Measurements from ENCODE around the gene ZNF57.

ZNF57 gene

DNA sequence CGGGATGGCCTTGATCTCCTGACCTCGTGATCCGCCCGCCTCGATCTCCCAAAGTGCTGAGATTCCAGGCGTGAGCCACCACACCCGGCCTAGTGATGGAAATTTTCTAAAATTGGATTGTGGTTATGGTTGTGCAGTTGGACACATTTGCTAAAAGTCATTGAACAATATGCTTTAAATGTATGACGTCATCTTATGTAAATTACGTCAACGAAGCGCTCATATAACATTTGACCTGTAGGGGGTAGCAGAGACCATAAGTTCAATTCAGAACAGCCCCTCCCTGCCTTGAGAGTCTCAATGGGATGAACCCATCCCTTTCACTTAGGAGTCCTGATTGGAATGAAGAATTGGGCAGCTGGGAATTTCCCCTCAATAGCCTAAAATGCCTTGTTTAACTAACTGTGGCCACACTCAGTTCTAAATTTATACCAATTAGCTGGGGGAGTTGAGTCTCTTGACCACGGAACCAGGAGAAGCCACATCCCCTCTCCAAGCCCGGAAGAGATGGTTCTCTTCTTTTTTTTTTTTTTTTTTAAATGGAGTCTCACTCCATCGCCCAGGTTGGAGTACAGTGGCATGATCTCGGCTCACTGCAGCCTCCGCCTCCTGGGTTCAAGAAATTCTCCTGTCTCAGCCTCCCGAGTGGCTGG lies 61.4 kb downstream of the ZNF57 start:
- TF ChIP-seq GATA2 (IDR thresholded peaks at IDR 0.05; ENCODE audit: low read depth, low read length) (no peak), GATA3 (IDR thresholded peaks at IDR 0.05; ENCODE audit: low read depth, low read length) (no peak)

DNA sequence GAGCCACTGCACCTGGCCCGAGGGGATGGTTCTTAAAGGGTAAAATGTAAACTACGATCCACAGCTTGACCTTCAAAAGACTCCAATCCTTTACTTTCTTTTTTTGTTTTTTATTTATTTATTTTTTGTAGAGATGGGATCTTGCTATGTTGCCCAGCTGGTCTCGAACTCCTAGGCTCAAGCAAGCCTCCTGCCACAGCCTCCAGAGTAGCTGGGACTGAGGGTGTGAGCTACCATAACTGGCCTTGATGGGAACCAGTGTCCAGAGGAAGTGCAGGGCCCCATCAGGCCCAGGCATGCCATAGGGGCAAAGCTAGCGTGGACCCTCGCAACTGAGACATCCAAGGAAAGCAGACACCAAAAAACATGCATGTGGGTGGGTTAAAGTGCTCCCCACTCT lies 62.4 kb downstream of the ZNF57 start:
- TF ChIP-seq GATA3 (IDR thresholded peaks at IDR 0.05; ENCODE audit: low read depth, low read length) (no peak), GATA2 (IDR thresholded peaks at IDR 0.05; ENCODE audit: low read depth, low read length) (no peak)

- TF ChIP-seq GATA3 (IDR thresholded peaks at IDR 0.05; ENCODE audit: low read depth, low read length): no peak
- TF ChIP-seq GATA2 (IDR thresholded peaks at IDR 0.05; ENCODE audit: low read depth, low read length): no peak
These were observed 64.1 kb downstream of the ZNF57 start for GRCh38 chr19:2964874-2965273.

GRCh38 chr19:2967972-2968371 lies 67.2 kb downstream of the ZNF57 start:
- TF ChIP-seq GATA2 (IDR thresholded peaks at IDR 0.05; ENCODE audit: low read depth, low read length) (no peak), GATA3 (IDR thresholded peaks at IDR 0.05; ENCODE audit: low read depth, low read length) (no peak)
